ENCODE results near the gene DFFB.

The DFFB gene

GRCh38 chr1:3819771-3820200, 37.5 kb upstream of the DFFB start:
- TF ChIP-seq TAF1 (IDR thresholded peaks at IDR 0.05; ENCODE audit: borderline replicate concordance, insufficient read depth, low read length) (no peak), POLR2AphosphoS5 (IDR thresholded peaks at IDR 0.05; ENCODE audit: low read depth, low read length) (no peak), FOXP2 (optimal IDR thresholded peaks at IDR 0.05; ENCODE audit: borderline replicate concordance, extremely low read depth, extremely low read length, insufficient read depth) (no peak), SIN3A (IDR thresholded peaks at IDR 0.05; ENCODE audit: borderline replicate concordance, insufficient read depth, low read length) (no peak), REST (IDR thresholded peaks at IDR 0.05; ENCODE audit: insufficient read depth in 1 of 2, low read depth in 2 of 2, low read length in 2 of 2) (no peak)

DNA sequence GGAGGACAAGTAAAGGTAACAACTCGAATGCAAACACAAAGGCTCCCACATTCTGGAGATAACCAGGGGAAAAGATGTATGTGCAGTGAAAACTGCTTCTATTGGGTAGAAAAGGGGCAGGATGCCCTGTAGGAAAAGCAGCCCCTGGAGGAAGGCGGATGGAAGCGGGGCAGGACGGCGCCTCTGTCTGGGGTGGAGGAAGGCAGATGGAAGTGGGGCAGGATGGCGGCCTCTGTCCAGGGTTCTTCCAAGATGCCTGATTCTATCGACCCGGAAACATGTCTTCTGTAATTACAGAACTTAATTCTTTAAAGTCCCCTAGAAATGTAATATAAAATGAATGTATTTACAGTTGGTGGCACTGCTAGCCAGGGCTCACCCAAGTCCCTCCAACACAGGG, 37.0 kb upstream of the DFFB start:
- no peak for TF ChIP-seq POLR2AphosphoS5 (IDR thresholded peaks at IDR 0.05; ENCODE audit: low read depth, low read length)
- TF ChIP-seq TAF1 (IDR thresholded peaks at IDR 0.05; ENCODE audit: borderline replicate concordance, insufficient read depth, low read length), result no peak

GRCh38 chr1:3821004-3821403, 36.3 kb upstream of the DFFB start:
- TF ChIP-seq FOXP2 (optimal IDR thresholded peaks at IDR 0.05; ENCODE audit: borderline replicate concordance, extremely low read depth, extremely low read length, insufficient read depth), result no peak

GRCh38 chr1:3821447-3821846, 35.8 kb upstream of the DFFB start:
- TF ChIP-seq REST (IDR thresholded peaks at IDR 0.05; ENCODE audit: insufficient read depth in 1 of 2, low read depth in 2 of 2, low read length in 2 of 2), result no peak
- TF ChIP-seq SIN3A (IDR thresholded peaks at IDR 0.05; ENCODE audit: borderline replicate concordance, insufficient read depth, low read length), result no peak
- no peak for TF ChIP-seq TAF1 (IDR thresholded peaks at IDR 0.05; ENCODE audit: borderline replicate concordance, insufficient read depth, low read length)

- TF ChIP-seq TAF1 (IDR thresholded peaks at IDR 0.05; ENCODE audit: borderline replicate concordance, insufficient read depth, low read length) (no peak), SIN3A (IDR thresholded peaks at IDR 0.05; ENCODE audit: borderline replicate concordance, insufficient read depth, low read length) (no peak), POLR2AphosphoS5 (IDR thresholded peaks at IDR 0.05; ENCODE audit: low read depth, low read length) (no peak), REST (IDR thresholded peaks at IDR 0.05; ENCODE audit: insufficient read depth in 1 of 2, low read depth in 2 of 2, low read length in 2 of 2) (no peak), FOXP2 (optimal IDR thresholded peaks at IDR 0.05; ENCODE audit: borderline replicate concordance, extremely low read depth, extremely low read length, insufficient read depth) (no peak)
Observed at GRCh38 chr1:3821908-3822307, 35.4 kb upstream of the DFFB start.

DNA sequence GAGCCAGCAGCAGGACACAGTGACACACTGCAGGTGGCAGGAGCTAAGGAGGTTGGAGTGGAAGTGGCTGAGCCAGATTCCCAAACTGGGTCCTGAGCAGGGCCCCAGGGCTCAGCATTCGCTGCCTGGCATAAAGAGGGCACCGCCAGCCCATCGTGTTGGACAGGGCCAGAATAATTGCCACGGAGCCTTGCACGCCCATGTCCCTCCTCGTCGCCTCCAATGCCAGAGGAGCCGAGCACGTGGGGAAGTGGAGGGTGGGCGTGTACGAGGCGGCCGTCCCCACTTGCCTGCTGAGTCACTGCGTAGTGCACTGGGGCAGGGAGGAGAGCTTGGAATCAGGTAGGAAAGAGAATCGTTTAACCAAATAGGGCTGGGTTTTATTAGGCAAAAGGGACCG, 34.9 kb upstream of the DFFB start:
- TF ChIP-seq REST (IDR thresholded peaks at IDR 0.05; ENCODE audit: insufficient read depth in 1 of 2, low read depth in 2 of 2, low read length in 2 of 2) (no peak), SIN3A (IDR thresholded peaks at IDR 0.05; ENCODE audit: borderline replicate concordance, insufficient read depth, low read length) (no peak), FOXP2 (optimal IDR thresholded peaks at IDR 0.05; ENCODE audit: borderline replicate concordance, extremely low read depth, extremely low read length, insufficient read depth) (no peak), POLR2AphosphoS5 (IDR thresholded peaks at IDR 0.05; ENCODE audit: low read depth, low read length) (no peak)
